SK-N-MC (cell line): ENCODE data around the gene ECHS1.

ENCODE experiments used
- DNase-seq: peaks from one replicate; pipeline ENCODE4 v3.0.0-alpha.2; 2011; ENCODE audit warnings: low read depth, low spot score
- H3K27ac ChIP-seq: fragments of 200-600 bp; sonication (generic); 2 replicates; pipeline ENCODE4 v1.5.1; 2016; ENCODE audit warnings: mixed run types
- H3K36me3 ChIP-seq: fragments of 200-600 bp; sonication (generic); 2 replicates; pipeline ENCODE4 v1.6.1; 2017; ENCODE audit warnings: antibody characterized with exemption, low read length, mixed read lengths; ENCODE audit not compliant: insufficient read depth
- H3K4me3 ChIP-seq: fragments of 200-600 bp; sonication (generic); 2 replicates; pipeline ENCODE4 v1.5.1; 2016
- H3K9ac ChIP-seq: fragments of 200-600 bp; sonication (generic); 2 replicates; pipeline ENCODE4 v1.8.0; 2017; ENCODE audit warnings: mixed run types, mixed read lengths; ENCODE audit not compliant: insufficient read length
- H3K9me3 ChIP-seq: fragments of 200-600 bp; sonication (generic); 2 replicates; pipeline ENCODE4 v1.6.1; 2017; ENCODE audit warnings: low read depth, mild to moderate bottlenecking, antibody characterized with exemption, low read length, moderate library complexity, mixed read lengths
- EZH2 ChIP-seq: fragments of 200-600 bp; sonication (generic); IDR thresholded peaks from one replicate; pipeline ENCODE4 v1.6.1; 2017; ENCODE audit warnings: antibody characterized with exemption
- FOXP2 ChIP-seq: optimal IDR thresholded peaks from 2 replicates; pipeline ENCODE3; 2011; ENCODE audit warnings: mild to moderate bottlenecking, moderate library complexity; ENCODE audit not compliant: insufficient read depth; ENCODE audit errors: extremely low read length, control extremely low read depth
- POLR2AphosphoS5 ChIP-seq: IDR thresholded peaks from 2 replicates; pipeline ENCODE4 v1.6.1; 2012; ENCODE audit warnings: mild to moderate bottlenecking, low read depth, low read length, borderline replicate concordance

The ECHS1 gene

DNA sequence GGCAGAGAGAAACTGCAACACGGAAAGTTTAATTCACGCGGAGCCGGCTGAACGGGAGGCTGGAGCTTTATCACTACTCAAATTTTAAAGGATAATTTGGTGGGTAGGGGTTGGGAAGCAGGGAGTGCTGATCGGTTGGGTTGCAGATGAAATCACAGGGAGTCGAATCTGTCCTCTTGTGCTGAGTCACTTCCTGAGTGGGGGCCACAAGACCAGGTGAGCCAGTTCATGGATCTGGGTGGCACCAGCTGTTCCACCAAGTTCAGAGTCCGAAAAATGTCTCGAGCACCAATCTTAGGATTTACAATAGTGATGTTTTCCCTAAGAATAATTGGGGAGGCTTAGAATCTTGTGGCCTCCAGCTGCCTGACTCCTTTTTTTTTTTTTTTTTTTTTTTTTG is 29.6 kb downstream of the ECHS1 start:
- no peak overlapping the region for H3K27ac ChIP-seq
- no peak overlapping the region for H3K9ac ChIP-seq
- no peaks in the 10 kb centered on the region for H3K9me3 ChIP-seq
- TF ChIP-seq EZH2 (no peak), POLR2AphosphoS5 (no peak), FOXP2 (no peak)
- no peak for DNase-seq
- no peak overlapping the region for H3K4me3 ChIP-seq
- H3K36me3 ChIP-seq: no peaks in the 10 kb centered on the region

DNA sequence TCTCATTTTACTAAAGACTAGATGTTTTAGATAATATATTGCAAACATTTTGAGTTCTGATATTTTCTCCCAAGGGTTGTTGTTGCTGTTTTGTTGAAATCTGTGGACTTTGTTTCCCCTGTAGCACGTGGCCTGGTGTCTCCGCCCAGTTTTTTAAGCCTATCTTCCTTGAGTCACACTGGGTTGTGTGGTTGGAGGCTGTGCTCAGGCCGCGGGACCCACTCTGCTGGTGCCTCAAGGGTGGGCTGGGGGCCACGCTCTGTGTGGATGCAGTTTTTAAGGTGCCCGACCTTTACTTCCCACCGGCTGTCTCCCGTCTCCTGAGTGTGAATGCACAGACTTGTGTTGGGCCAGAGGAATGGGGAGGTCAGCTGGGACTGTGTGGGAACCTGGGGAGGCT is 30.2 kb downstream of the ECHS1 start:
- no peak for DNase-seq
- Histone ChIP-seq H3K36me3 (no peaks in the 10 kb centered on the region), H3K4me3 (no peak overlapping the region), H3K9ac (no peak overlapping the region), H3K27ac (no peak overlapping the region), H3K9me3 (no peaks in the 10 kb centered on the region)
- TF ChIP-seq FOXP2: no peak
- TF ChIP-seq POLR2AphosphoS5: no peak
- TF ChIP-seq EZH2: no peak

GRCh38 chr10:133341983-133342382 is 31.2 kb downstream of the ECHS1 start:
- no peak overlapping the region for H3K4me3 ChIP-seq
- TF ChIP-seq FOXP2 (no peak), EZH2 (no peak), POLR2AphosphoS5 (no peak)
- no peaks in the 10 kb centered on the region for H3K9me3 ChIP-seq
- H3K9ac ChIP-seq: no peak overlapping the region
- no peaks in the 10 kb centered on the region for H3K36me3 ChIP-seq
- DNase-seq: no peak
- H3K27ac ChIP-seq: no peak overlapping the region

GRCh38 chr10:133339708-133340380 is 33.3 kb downstream of the ECHS1 start:
- H3K36me3 ChIP-seq: no peaks in the 10 kb centered on the region
- H3K4me3 ChIP-seq: no peak overlapping the region
- TF ChIP-seq FOXP2: no peak
- no peak for TF ChIP-seq EZH2
- TF ChIP-seq POLR2AphosphoS5: no peak
- H3K9me3 ChIP-seq: no peaks in the 10 kb centered on the region
- no peak overlapping the region for H3K9ac ChIP-seq
- H3K27ac ChIP-seq: no peak overlapping the region
- DNase-seq: no peak

GRCh38 chr10:133338080-133339071 is 34.8 kb downstream of the ECHS1 start:
- TF ChIP-seq POLR2AphosphoS5 (no peak), EZH2 (no peak), FOXP2 (no peak)
- no peaks in the 10 kb centered on the region for H3K36me3 ChIP-seq
- no peaks in the 10 kb centered on the region for H3K9me3 ChIP-seq
- H3K4me3 ChIP-seq: no peak overlapping the region
- no peak overlapping the region for H3K9ac ChIP-seq
- no peak overlapping the region for H3K27ac ChIP-seq
- no peak for DNase-seq

- H3K36me3 ChIP-seq: no peaks in the 10 kb centered on the region
- no peaks in the 10 kb centered on the region for H3K9me3 ChIP-seq
- no peak overlapping the region for H3K4me3 ChIP-seq
- TF ChIP-seq EZH2: no peak
- H3K9ac ChIP-seq: no peak overlapping the region
- no peak for DNase-seq
- no peak overlapping the region for H3K27ac ChIP-seq
These were observed 35.8 kb downstream of the ECHS1 start for GRCh38 chr10:133337370-133337725.

DNA sequence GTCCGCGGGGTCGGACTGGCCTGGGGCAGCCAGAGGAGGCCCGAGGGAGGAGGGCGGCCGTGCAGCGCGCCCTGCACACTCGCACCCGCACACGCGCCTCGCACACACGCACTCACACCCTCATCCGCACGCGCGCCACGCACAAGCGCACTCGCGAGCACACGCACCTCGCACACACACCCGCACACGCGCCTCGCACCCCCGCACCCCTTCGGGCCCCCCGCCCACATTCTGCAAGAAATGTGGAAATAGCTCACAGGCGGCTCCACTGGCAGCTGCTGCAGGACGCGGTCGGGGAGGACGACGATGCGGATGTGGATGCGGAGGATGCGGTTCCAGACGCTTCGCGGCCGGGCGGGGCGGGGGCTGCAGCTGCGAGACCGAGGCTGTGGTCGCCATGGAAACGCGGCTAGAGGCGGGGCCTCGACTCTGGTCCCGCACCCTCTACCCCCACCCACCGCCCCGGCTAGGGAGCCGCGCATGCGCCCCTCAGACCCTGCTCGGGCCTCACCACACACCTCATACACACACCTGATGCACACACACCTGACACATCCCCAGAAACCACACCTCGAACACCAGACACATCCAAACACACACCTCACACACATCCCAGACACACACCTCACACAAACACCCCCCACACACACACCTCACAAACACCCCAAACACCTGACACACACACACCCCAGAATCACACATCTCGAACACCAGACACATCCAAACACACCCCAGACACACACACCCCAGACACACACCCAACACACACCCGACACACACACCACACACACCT is 36.4 kb downstream of the ECHS1 start, which contains the start of gene CALY:
Gene CALY (minus strand): TSS at position 320 of the 793 bp plus-strand sequence. CDS start 7,907 bp downstream, outside the sequence.
- no peak for TF ChIP-seq POLR2AphosphoS5
- no peak for TF ChIP-seq EZH2
- TF ChIP-seq FOXP2: no peak
- no peak for DNase-seq
- H3K9me3 ChIP-seq: no peaks in the 10 kb centered on the region
- no peak within 1 kb of the TSS for H3K27ac ChIP-seq
- H3K36me3 ChIP-seq: no peaks in the 10 kb centered on the region
- H3K9ac ChIP-seq: no peak within 1 kb of the TSS
- H3K4me3 ChIP-seq: no peak within 1 kb of the TSS; the same call in 1 of the 2 replicates

DNA sequence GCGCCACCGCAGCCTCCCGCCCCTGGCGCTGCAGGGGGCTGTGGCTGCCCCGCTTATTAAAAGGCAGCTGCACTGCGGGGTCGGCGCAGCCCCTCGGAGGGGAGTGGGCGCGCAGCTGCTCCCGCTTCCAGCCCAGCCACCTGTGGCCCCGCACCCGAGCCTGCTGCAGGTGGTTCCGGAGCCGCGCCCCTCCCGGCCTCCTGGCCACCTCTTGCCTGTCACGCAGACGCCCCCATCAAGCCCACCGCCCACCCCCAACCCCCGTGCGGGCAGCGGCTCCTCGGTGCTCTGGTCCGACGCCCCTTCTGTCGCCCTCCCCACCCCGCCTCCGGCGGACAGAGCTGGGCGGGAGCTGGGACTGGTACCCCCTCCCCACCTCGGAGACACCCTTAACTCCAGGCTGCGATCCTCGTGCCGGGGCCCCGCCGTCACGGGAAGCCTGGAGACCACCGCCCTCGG is 37.0 kb downstream of the ECHS1 start:
- no peak for TF ChIP-seq EZH2
- H3K4me3 ChIP-seq: no peak overlapping the region; the same call in 1 of the 2 replicates

More for the DNA sequence above, 37.0 kb downstream of the ECHS1 start:
- Histone ChIP-seq H3K27ac (no peak overlapping the region), H3K9me3 (no peaks in the 10 kb centered on the region), H3K36me3 (no peaks in the 10 kb centered on the region), H3K9ac (no peak overlapping the region)
- no peak for DNase-seq
